Prostate gland (tissue), 2 donors: Measurements from ENCODE around the gene OR2A1.
"Not testable (repeated sequence)": the region's sequence is repeated elsewhere in the genome, so short reads cannot be mapped to it uniquely, and the experiment has no call there.

Experiments used
- POLR2AphosphoS5 ChIP-seq: sonication (generic); formaldehyde crosslinking; IDR thresholded peaks from one replicate; pipeline ENCODE4 v1.6.1; 2017; ENCODE audit warnings: antibody characterized with exemption
- TF ChIP-seq, protein P1 (sequence below), 4 experiments: fragments of 200-600 bp in 2 of 4; fragments of 450-650 bp in 2 of 4; sonication (generic) in 2 of 4; IDR thresholded peaks; 1 replicate in 3 of 4; 2 replicates in 1 of 4; pipeline ENCODE4 v1.5.1; 2016 to 2019; ENCODE audit warnings: antibody characterized with exemption in 4 of 4, mild to moderate bottlenecking in 2 of 4, moderate library complexity in 2 of 4

DNA sequence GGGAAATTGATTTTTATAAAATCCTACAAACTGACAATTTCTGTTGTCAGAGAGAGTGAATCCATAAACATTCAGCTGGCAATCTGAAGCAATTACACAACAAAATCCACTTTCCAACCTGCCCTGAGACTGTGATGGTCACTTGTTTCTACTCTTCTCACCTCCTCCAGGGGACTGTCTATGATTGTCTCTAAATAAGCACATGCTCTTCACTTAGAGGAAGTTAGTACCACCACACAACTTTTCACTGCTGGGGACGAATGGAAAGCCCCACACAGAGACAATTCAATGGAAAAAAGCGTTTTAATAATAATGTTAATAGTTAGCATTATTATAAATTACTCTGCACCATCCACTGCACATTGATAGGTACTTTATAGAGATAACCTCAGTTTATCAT is 7.3 kb downstream of the OR2A1 start:
- TF ChIP-seq, protein P1, sequence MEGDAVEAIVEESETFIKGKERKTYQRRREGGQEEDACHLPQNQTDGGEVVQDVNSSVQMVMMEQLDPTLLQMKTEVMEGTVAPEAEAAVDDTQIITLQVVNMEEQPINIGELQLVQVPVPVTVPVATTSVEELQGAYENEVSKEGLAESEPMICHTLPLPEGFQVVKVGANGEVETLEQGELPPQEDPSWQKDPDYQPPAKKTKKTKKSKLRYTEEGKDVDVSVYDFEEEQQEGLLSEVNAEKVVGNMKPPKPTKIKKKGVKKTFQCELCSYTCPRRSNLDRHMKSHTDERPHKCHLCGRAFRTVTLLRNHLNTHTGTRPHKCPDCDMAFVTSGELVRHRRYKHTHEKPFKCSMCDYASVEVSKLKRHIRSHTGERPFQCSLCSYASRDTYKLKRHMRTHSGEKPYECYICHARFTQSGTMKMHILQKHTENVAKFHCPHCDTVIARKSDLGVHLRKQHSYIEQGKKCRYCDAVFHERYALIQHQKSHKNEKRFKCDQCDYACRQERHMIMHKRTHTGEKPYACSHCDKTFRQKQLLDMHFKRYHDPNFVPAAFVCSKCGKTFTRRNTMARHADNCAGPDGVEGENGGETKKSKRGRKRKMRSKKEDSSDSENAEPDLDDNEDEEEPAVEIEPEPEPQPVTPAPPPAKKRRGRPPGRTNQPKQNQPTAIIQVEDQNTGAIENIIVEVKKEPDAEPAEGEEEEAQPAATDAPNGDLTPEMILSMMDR (IDR thresholded peaks at IDR 0.05) = not testable (repeated sequence)
- TF ChIP-seq POLR2AphosphoS5 = not testable (repeated sequence)
